Neural progenitor cell (in vitro differentiated cells): ENCODE measurements around the gene SMARCC1.
"Not testable (repeated sequence)": the region's sequence is repeated elsewhere in the genome, so short reads cannot be mapped to it uniquely, and the experiment has no call there.

Experiments used
- CTCF ChIP-seq: fragments of 200-600 bp; sonication (generic); IDR thresholded peaks from 2 replicates; pipeline ENCODE4 v1.5.1; 2017; ENCODE audit warnings: antibody characterized with exemption, mild to moderate bottlenecking
- EZH2 ChIP-seq: fragments of 200-600 bp; sonication (generic); IDR thresholded peaks from 2 replicates; pipeline ENCODE4 v1.6.1; 2017; ENCODE audit warnings: antibody characterized with exemption, mild to moderate bottlenecking, moderate library complexity
- EZH2phosphoT487 ChIP-seq: fragments of 200-600 bp; sonication (generic); IDR thresholded peaks from 2 replicates; pipeline ENCODE4 v1.6.1; 2017; ENCODE audit warnings: antibody characterized with exemption

DNA sequence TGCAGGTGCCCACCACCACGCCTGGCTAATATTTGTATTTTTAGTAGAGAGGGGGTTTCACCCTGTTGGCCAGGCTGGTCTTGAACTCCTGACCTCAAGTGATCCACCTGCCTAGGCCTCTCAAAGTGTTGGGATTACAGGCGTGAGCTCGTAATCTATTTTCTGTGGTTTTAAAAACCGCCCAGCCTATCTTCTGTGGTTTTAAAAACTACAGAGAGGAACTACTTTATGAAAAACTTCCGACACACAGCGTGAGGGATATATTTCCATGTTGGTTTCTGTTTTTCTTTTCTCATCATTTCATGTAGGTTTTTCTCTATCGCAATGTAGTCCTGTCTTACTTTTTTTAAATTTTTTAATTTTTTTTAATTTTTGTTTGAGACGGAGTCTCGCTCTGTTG is 47.8 kb upstream of the SMARCC1 start:
- not testable (repeated sequence) for TF ChIP-seq CTCF, EZH2, EZH2phosphoT487
